ENCODE data around the gene PRKCA.

The PRKCA gene

GRCh38 chr17:66787914-66788313 lies 485.5 kb downstream of the PRKCA start:
- H3K23ac ChIP-seq (ENCODE audit: low read depth, low read length, poor library complexity) = no peak overlapping the region
- H2BK120ac ChIP-seq (ENCODE audit: low read depth, low read length) = no peak overlapping the region
- no peak overlapping the region for H3K4me2 ChIP-seq (ENCODE audit: insufficient read depth, low read length, poor library complexity, severe bottlenecking)
- no peak overlapping the region for H4K91ac ChIP-seq (ENCODE audit: low read depth, low read length, poor library complexity)
- peaks cover 3 to 7% of the 10 kb centered on the region in 2 donors for H3K4me1 ChIP-seq (ENCODE audit: control insufficient read depth in 2 of 2, insufficient read depth in 1 of 2, low read depth in 1 of 2, low read length in 2 of 2)
- H3K9me3 ChIP-seq (replicated peaks in 1 of 2; ENCODE audit: control insufficient read depth in 2 of 2, insufficient read depth in 1 of 2, low read depth in 1 of 2, low read length in 2 of 2) = no peaks in the 10 kb centered on the region
- H3K14ac ChIP-seq (ENCODE audit: low read length) = no peak overlapping the region
- no peaks in the 10 kb centered on the region for H3K79me1 ChIP-seq (ENCODE audit: low read depth, low read length)
- H2BK15ac ChIP-seq (ENCODE audit: low read length) = no peak overlapping the region
- no peak overlapping the region for H2AFZ ChIP-seq (ENCODE audit: low read length)
- no peaks in the 10 kb centered on the region for H3K27me3 ChIP-seq (ENCODE audit: control insufficient read depth in 3 of 3, insufficient read depth in 3 of 3, low read depth in 1 of 3, low read length in 3 of 3)
- no peak overlapping the region for H3K4me3 ChIP-seq (ENCODE audit: low read length in 2 of 2)
- no CpG with 5 or more reads among the region's 3 CpGs for WGBS, 2 donors (ENCODE audit: extremely low coverage in 2 of 2, insufficient read length in 2 of 2, insufficient replicate concordance in 1 of 2)
- H2BK5ac ChIP-seq (ENCODE audit: low read length) = no peak overlapping the region
- H3K36me3 ChIP-seq (replicated peaks in 1 of 2; ENCODE audit: control insufficient read depth in 2 of 2, insufficient read depth in 2 of 2, low read length in 2 of 2) = peaks cover 0 to 4% of the 10 kb centered on the region in 2 donors
- no peak overlapping the region for H3K18ac ChIP-seq (ENCODE audit: low read length)
- H4K8ac ChIP-seq (ENCODE audit: low read depth, low read length) = no peak overlapping the region
- no peak overlapping the region for H3K4ac ChIP-seq (ENCODE audit: low read length)
- no peak for DNase-seq (ENCODE audit: low spot score)
- no peak overlapping the region for H2BK12ac ChIP-seq (ENCODE audit: low read length)
- H3K9ac ChIP-seq (ENCODE audit: low read depth, low read length, poor library complexity) = no peak overlapping the region
- H2AK5ac ChIP-seq (ENCODE audit: low read depth, low read length) = no peak overlapping the region
- no peak overlapping the region for H3K27ac ChIP-seq (replicated peaks; ENCODE audit: low read length)

GRCh38 chr17:66789093-66789492 lies 486.7 kb downstream of the PRKCA start:
- peak overlapping the region; percentile 12 for H2BK15ac ChIP-seq (ENCODE audit: low read length)
- H4K91ac ChIP-seq (ENCODE audit: low read depth, low read length, poor library complexity) = no peak overlapping the region
- H3K4me1 ChIP-seq (ENCODE audit: control insufficient read depth in 2 of 2, insufficient read depth in 1 of 2, low read depth in 1 of 2, low read length in 2 of 2) = peaks cover 3 to 7% of the 10 kb centered on the region in 2 donors
- no peak overlapping the region for H3K27ac ChIP-seq (replicated peaks; ENCODE audit: low read length)
- no peak overlapping the region for H2AK5ac ChIP-seq (ENCODE audit: low read depth, low read length)
- H3K79me1 ChIP-seq (ENCODE audit: low read depth, low read length) = no peaks in the 10 kb centered on the region
- WGBS, 2 donors (ENCODE audit: extremely low coverage in 2 of 2, insufficient read length in 2 of 2, insufficient replicate concordance in 1 of 2) = no CpG with 5 or more reads among the region's 12 CpGs
- H3K9me3 ChIP-seq (replicated peaks in 1 of 2; ENCODE audit: control insufficient read depth in 2 of 2, insufficient read depth in 1 of 2, low read depth in 1 of 2, low read length in 2 of 2) = no peaks in the 10 kb centered on the region
- peaks cover 0 to 4% of the 10 kb centered on the region in 2 donors for H3K36me3 ChIP-seq (replicated peaks in 1 of 2; ENCODE audit: control insufficient read depth in 2 of 2, insufficient read depth in 2 of 2, low read length in 2 of 2)
- no peak overlapping the region for H3K9ac ChIP-seq (ENCODE audit: low read depth, low read length, poor library complexity)
- H3K4me3 ChIP-seq (ENCODE audit: low read length in 2 of 2) = no peak overlapping the region
- no peak for DNase-seq (ENCODE audit: low spot score)
- H3K18ac ChIP-seq (ENCODE audit: low read length) = no peak overlapping the region
- H2AFZ ChIP-seq (ENCODE audit: low read length) = no peak overlapping the region
- H4K8ac ChIP-seq (ENCODE audit: low read depth, low read length) = no peak overlapping the region
- H2BK120ac ChIP-seq (ENCODE audit: low read depth, low read length) = no peak overlapping the region
- no peak overlapping the region for H3K14ac ChIP-seq (ENCODE audit: low read length)
- no peak overlapping the region for H3K23ac ChIP-seq (ENCODE audit: low read depth, low read length, poor library complexity)
- no peak overlapping the region for H2BK12ac ChIP-seq (ENCODE audit: low read length)
- H2BK5ac ChIP-seq (ENCODE audit: low read length) = no peak overlapping the region
- H3K4ac ChIP-seq (ENCODE audit: low read length) = no peak overlapping the region
- no peaks in the 10 kb centered on the region for H3K27me3 ChIP-seq (ENCODE audit: control insufficient read depth in 3 of 3, insufficient read depth in 3 of 3, low read depth in 1 of 3, low read length in 3 of 3)
- no peak overlapping the region for H3K4me2 ChIP-seq (ENCODE audit: insufficient read depth, low read length, poor library complexity, severe bottlenecking)

GRCh38 chr17:66789961-66790437 lies 487.6 kb downstream of the PRKCA start:
- no peak overlapping the region for H2BK12ac ChIP-seq (ENCODE audit: low read length)
- peaks cover 0 to 4% of the 10 kb centered on the region in 2 donors for H3K36me3 ChIP-seq (replicated peaks in 1 of 2; ENCODE audit: control insufficient read depth in 2 of 2, insufficient read depth in 2 of 2, low read length in 2 of 2)
- no peak overlapping the region for H3K27ac ChIP-seq (replicated peaks; ENCODE audit: low read length)
- H2BK5ac ChIP-seq (ENCODE audit: low read length) = no peak overlapping the region
- H2BK15ac ChIP-seq (ENCODE audit: low read length) = no peak overlapping the region
- no peaks in the 10 kb centered on the region for H3K9me3 ChIP-seq (replicated peaks in 1 of 2; ENCODE audit: control insufficient read depth in 2 of 2, insufficient read depth in 1 of 2, low read depth in 1 of 2, low read length in 2 of 2)
- WGBS, 2 donors (ENCODE audit: extremely low coverage in 2 of 2, insufficient read length in 2 of 2, insufficient replicate concordance in 1 of 2) = no CpG with 5 or more reads among the region's 7 CpGs
- H3K14ac ChIP-seq (ENCODE audit: low read length) = no peak overlapping the region
- no peak overlapping the region for H3K23ac ChIP-seq (ENCODE audit: low read depth, low read length, poor library complexity)
- H3K9ac ChIP-seq (ENCODE audit: low read depth, low read length, poor library complexity) = no peak overlapping the region
- no peak overlapping the region for H2BK120ac ChIP-seq (ENCODE audit: low read depth, low read length)
- no peak overlapping the region for H4K8ac ChIP-seq (ENCODE audit: low read depth, low read length)
- H3K4me1 ChIP-seq (ENCODE audit: control insufficient read depth in 2 of 2, insufficient read depth in 1 of 2, low read depth in 1 of 2, low read length in 2 of 2) = peaks cover 3 to 7% of the 10 kb centered on the region in 2 donors
- no peak overlapping the region for H3K4me2 ChIP-seq (ENCODE audit: insufficient read depth, low read length, poor library complexity, severe bottlenecking)
- H3K27me3 ChIP-seq (ENCODE audit: control insufficient read depth in 3 of 3, insufficient read depth in 3 of 3, low read depth in 1 of 3, low read length in 3 of 3) = no peaks in the 10 kb centered on the region
- no peak overlapping the region for H2AFZ ChIP-seq (ENCODE audit: low read length)
- H3K18ac ChIP-seq (ENCODE audit: low read length) = no peak overlapping the region
- H2AK5ac ChIP-seq (ENCODE audit: low read depth, low read length) = no peak overlapping the region
- no peak for DNase-seq (ENCODE audit: low spot score)
- H3K79me1 ChIP-seq (ENCODE audit: low read depth, low read length) = no peaks in the 10 kb centered on the region
- no peak overlapping the region for H3K4ac ChIP-seq (ENCODE audit: low read length)
- no peak overlapping the region for H3K4me3 ChIP-seq (ENCODE audit: low read length in 2 of 2)
- no peak overlapping the region for H4K91ac ChIP-seq (ENCODE audit: low read depth, low read length, poor library complexity)

- Histone ChIP-seq H3K4me2 (ENCODE audit: insufficient read depth, low read length, poor library complexity, severe bottlenecking) (no peak overlapping the region), H3K79me1 (ENCODE audit: low read depth, low read length) (no peaks in the 10 kb centered on the region), H3K23ac (ENCODE audit: low read depth, low read length, poor library complexity) (no peak overlapping the region), H4K91ac (ENCODE audit: low read depth, low read length, poor library complexity) (no peak overlapping the region), H3K18ac (ENCODE audit: low read length) (no peak overlapping the region), H3K9me3 (replicated peaks in 1 of 2; ENCODE audit: control insufficient read depth in 2 of 2, insufficient read depth in 1 of 2, low read depth in 1 of 2, low read length in 2 of 2) (no peaks in the 10 kb centered on the region), H3K27me3 (ENCODE audit: control insufficient read depth in 3 of 3, insufficient read depth in 3 of 3, low read depth in 1 of 3, low read length in 3 of 3) (no peaks in the 10 kb centered on the region), H2BK5ac (ENCODE audit: low read length) (no peak overlapping the region), H3K4me1 (ENCODE audit: control insufficient read depth in 2 of 2, insufficient read depth in 1 of 2, low read depth in 1 of 2, low read length in 2 of 2) (peaks cover 3 to 7% of the 10 kb centered on the region in 2 donors), H2AK5ac (ENCODE audit: low read depth, low read length) (no peak overlapping the region), H3K9ac (ENCODE audit: low read depth, low read length, poor library complexity) (no peak overlapping the region), H3K27ac (replicated peaks; ENCODE audit: low read length) (no peak overlapping the region), H3K14ac (ENCODE audit: low read length) (no peak overlapping the region), H4K8ac (ENCODE audit: low read depth, low read length) (no peak overlapping the region), H2BK15ac (ENCODE audit: low read length) (no peak overlapping the region), H3K4ac (ENCODE audit: low read length) (no peak overlapping the region), H3K36me3 (replicated peaks in 1 of 2; ENCODE audit: control insufficient read depth in 2 of 2, insufficient read depth in 2 of 2, low read length in 2 of 2) (peaks cover 0 to 4% of the 10 kb centered on the region in 2 donors), H2BK12ac (ENCODE audit: low read length) (no peak overlapping the region), H2AFZ (ENCODE audit: low read length) (no peak overlapping the region), H3K4me3 (ENCODE audit: low read length in 2 of 2) (no peak overlapping the region), H2BK120ac (ENCODE audit: low read depth, low read length) (no peak overlapping the region)
- WGBS, 2 donors (ENCODE audit: extremely low coverage in 2 of 2, insufficient read length in 2 of 2, insufficient replicate concordance in 1 of 2) = no CpG with 5 or more reads among the region's 11 CpGs
- DNase-seq (ENCODE audit: low spot score) = no peak
Observed at GRCh38 chr17:66790501-66791061, 488.2 kb downstream of the PRKCA start.

All from neuronal stem cell (in vitro differentiated cells).